ENCODE measurements around the gene NPM1.

NPM1 gene

DNA sequence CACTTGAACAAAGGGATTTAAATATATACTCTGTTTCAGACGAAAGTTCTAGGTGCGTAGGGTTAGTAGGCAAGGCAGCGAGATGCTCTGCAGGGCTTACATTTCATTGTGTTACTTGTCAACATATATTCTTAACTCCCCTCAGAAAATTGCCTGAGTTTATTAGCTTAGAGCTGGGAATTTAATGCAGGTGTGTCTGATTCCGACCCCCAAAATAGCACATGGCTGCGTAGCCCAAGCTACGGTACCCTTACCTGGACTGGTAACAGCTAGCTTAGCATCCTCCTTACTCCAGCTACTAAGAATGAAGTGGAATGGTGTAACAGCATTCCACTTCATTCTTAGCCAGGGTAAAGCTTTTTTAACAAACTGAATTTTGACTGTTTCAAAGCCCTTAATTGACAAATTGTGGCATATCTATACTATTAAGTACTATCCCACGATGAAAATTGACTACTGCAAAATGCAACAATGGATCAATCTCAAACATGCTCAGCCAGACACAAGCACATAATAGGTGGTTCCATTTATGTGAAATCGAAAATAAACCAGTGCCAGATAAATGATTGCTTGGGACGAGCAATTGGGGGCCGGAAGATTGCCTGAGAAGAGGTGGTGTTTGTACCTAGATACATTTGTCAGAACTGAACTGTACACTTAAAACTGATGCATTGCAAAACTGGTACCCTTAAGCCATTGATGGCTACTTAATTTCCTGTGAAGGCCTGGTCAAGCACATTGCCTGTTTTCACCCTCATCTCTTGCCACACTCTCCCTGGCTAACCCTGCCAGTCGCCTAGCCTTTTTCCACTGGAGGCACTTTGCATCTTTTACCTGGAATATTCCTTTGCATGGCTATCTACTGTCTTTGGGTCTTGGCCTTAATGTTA is 28.8 kb downstream of the NPM1 start:
- no peak for TF ChIP-seq ZBTB21 (tag by site-specific recombination; IDR thresholded peaks at IDR 0.05)
- TF ChIP-seq ZNF132 (tag by site-specific recombination; IDR thresholded peaks at IDR 0.05; ENCODE audit: borderline replicate concordance): no peak
- TF ChIP-seq ZNF600 (tag by site-specific recombination; IDR thresholded peaks at IDR 0.05): no peak
- TF ChIP-seq, protein P1, sequence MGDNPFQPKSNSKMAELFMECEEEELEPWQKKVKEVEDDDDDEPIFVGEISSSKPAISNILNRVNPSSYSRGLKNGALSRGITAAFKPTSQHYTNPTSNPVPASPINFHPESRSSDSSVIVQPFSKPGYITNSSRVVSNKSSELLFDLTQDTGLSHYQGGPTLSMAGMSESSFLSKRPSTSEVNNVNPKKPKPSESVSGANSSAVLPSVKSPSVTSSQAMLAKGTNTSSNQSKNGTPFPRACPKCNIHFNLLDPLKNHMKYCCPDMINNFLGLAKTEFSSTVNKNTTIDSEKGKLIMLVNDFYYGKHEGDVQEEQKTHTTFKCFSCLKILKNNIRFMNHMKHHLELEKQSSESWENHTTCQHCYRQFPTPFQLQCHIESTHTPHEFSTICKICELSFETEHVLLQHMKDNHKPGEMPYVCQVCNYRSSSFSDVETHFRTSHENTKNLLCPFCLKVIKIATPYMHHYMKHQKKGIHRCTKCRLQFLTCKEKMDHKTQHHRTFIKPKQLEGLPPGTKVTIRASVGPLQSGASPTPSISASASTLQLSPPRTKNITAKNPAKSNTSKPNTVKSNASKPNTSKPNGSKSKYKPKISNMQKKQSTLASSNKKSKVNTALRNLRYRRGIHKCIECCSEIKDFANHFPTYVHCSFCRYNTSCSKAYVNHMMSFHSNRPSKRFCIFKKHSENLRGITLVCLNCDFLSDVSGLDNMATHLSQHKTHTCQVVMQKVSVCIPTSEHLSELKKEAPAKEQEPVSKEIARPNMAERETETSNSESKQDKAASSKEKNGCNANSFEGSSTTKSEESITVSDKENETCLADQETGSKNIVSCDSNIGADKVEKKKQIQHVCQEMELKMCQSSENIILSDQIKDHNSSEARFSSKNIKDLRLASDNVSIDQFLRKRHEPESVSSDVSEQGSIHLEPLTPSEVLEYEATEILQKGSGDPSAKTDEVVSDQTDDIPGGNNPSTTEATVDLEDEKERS (tag by site-specific recombination; IDR thresholded peaks at IDR 0.05): no peak
- TF ChIP-seq SP2 (tag by site-specific recombination; IDR thresholded peaks at IDR 0.05): no peak
- TF ChIP-seq, protein P2, sequence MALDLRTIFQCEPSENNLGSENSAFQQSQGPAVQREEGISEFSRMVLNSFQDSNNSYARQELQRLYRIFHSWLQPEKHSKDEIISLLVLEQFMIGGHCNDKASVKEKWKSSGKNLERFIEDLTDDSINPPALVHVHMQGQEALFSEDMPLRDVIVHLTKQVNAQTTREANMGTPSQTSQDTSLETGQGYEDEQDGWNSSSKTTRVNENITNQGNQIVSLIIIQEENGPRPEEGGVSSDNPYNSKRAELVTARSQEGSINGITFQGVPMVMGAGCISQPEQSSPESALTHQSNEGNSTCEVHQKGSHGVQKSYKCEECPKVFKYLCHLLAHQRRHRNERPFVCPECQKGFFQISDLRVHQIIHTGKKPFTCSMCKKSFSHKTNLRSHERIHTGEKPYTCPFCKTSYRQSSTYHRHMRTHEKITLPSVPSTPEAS (tag by site-specific recombination; IDR thresholded peaks at IDR 0.05): no peak
- no peak for TF ChIP-seq ZNF423 (tag by site-specific recombination; IDR thresholded peaks at IDR 0.05)
- TF ChIP-seq ZNF175 (tag by site-specific recombination; IDR thresholded peaks at IDR 0.05): no peak
- TF ChIP-seq ZNF274 (IDR thresholded peaks at IDR 0.05; ENCODE audit: low read length): no peak
- TF ChIP-seq ZNF274 (tag by site-specific recombination; IDR thresholded peaks at IDR 0.05; ENCODE audit: borderline replicate concordance): no peak
- no peak for TF ChIP-seq SCRT2 (tag by site-specific recombination; IDR thresholded peaks at IDR 0.05)
- no peak for TF ChIP-seq ZNF155 (tag by site-specific recombination; IDR thresholded peaks at IDR 0.05)
- TF ChIP-seq ZBTB49 (tag by site-specific recombination; IDR thresholded peaks at IDR 0.05; ENCODE audit: low read depth): no peak
- TF ChIP-seq ZNF157 (tag by site-specific recombination; IDR thresholded peaks at IDR 0.05): no peak
- Histone ChIP-seq H3K36me3 (ENCODE audit: control insufficient read depth in 2 of 2, insufficient read depth in 1 of 2, low read length in 2 of 2) (peaks cover 17 to 26% of the 10 kb centered on the region in 2 experiments), H3K4me3 (ENCODE audit: low read depth, low read length) (no peak overlapping the region), H3K27ac (ENCODE audit: extremely low read depth, low read depth, low read length) (no peak overlapping the region), H3K9me3 (ENCODE audit: control insufficient read depth, insufficient read depth, low read depth, low read length) (no peaks in the 10 kb centered on the region), H3K4me1 (ENCODE audit: control insufficient read depth, insufficient read depth, low read length) (peaks cover under 1% of the 10 kb centered on the region; the same call in 1 of the 2 replicates)
- POLR2A ChIA-PET: no interaction called here
- CTCF ChIA-PET: interaction anchor here (0.5 to 0.9 kb wide), 4 partner anchors 11 to 786 kb away, joined by 3 read pairs; no protein-coding TSS in a partner anchor

DNA sequence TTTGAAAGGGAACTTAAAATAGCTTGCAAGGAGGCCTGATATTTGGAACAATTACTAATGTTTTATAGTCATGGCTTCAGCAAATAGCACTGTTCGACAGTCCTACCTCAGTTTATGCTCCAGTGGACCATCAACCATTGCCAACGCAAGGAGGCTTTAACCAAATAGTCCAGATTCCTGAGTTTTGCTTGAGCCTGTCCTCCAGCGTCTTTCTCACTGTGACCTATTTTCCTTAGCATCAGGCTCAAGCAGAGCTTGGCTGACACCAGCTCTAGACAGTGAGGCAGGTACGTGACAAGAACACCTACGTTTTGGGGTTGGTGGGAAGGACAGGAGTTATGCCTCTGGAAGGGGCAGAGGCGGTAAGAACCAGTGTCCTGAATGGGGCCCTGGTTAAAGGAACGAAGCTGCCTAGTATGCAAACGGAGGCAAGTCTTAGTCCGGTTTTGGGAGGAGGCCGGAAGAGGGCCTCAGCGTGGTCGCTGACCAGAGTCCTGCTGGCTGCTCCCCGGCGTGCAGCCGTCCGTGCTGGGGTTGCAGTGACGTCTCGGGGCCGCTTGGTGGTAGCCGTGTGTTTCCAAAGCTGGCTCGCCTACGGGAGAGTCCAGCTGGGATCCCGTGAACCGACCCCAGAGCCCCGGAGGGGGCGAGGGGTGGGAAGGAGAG is 30.8 kb downstream of the NPM1 start:
- no peak overlapping the region for H3K27ac ChIP-seq (ENCODE audit: extremely low read depth, low read depth, low read length)
- peaks cover 0 to 6% of the 10 kb centered on the region in 2 experiments; a peak in 1 of 3 replicates for H3K36me3 ChIP-seq (ENCODE audit: control insufficient read depth in 2 of 2, insufficient read depth in 1 of 2, low read length in 2 of 2)
- peak overlapping the region; percentile 49 for H3K4me3 ChIP-seq (ENCODE audit: low read depth, low read length)
- peaks cover 2% of the 10 kb centered on the region; the same call in 1 of the 2 replicates for H3K4me1 ChIP-seq (ENCODE audit: control insufficient read depth, insufficient read depth, low read length)
- H3K9me3 ChIP-seq (ENCODE audit: control insufficient read depth, insufficient read depth, low read depth, low read length): no peaks in the 10 kb centered on the region
- ChIA-PET POLR2A (interaction anchor here (0.6 to 1.8 kb wide), 3 partner anchors 30 to 493 kb away, joined by 3 to 7 read pairs (median 4); partner anchors contain the start of gene NPM1), CTCF (interaction anchor here (0.6 to 2.8 kb wide), 32 partner anchors 9 to 968 kb away, joined by 3 to 37 read pairs (median 4); no protein-coding TSS in a partner anchor)
- TF ChIP-seq RBAK (tag by site-specific recombination; IDR thresholded peaks at IDR 0.05) (no peak), ZFP69B (tag by site-specific recombination; IDR thresholded peaks at IDR 0.05) (no peak), ZNF16 (tag by site-specific recombination; IDR thresholded peaks at IDR 0.05; ENCODE audit: low read depth) (no peak), ZIC2 (tag by site-specific recombination; IDR thresholded peaks at IDR 0.05) (peak; percentile 78), ZNF48 (tag by site-specific recombination; IDR thresholded peaks at IDR 0.05) (no peak), ZNF623 (tag by site-specific recombination; IDR thresholded peaks at IDR 0.05) (no peak), ZNF785 (tag by site-specific recombination; IDR thresholded peaks at IDR 0.05) (no peak), ZNF518A (tag by site-specific recombination; conservative IDR thresholded peaks at IDR 0.05; ENCODE audit: low read depth) (no peak)
